NB4 (cell line): ENCODE measurements around the gene MRGPRG.

Source experiments
- POLR2A ChIP-seq: IDR thresholded peaks from 2 replicates; pipeline ENCODE4 v1.6.1; 2011; ENCODE audit warnings: mild to moderate bottlenecking; ENCODE audit not compliant: insufficient read length; ENCODE audit errors: extremely low read depth
- TF ChIP-seq, protein P1 (sequence below): IDR thresholded peaks from one replicate; pipeline ENCODE4 v1.5.1; 2012; ENCODE audit warnings: low read depth, low read length
- TF ChIP-seq, protein P2 (sequence below): IDR thresholded peaks from 2 replicates; pipeline ENCODE4 v1.6.1; 2011; ENCODE audit warnings: low read depth, low read length

DNA sequence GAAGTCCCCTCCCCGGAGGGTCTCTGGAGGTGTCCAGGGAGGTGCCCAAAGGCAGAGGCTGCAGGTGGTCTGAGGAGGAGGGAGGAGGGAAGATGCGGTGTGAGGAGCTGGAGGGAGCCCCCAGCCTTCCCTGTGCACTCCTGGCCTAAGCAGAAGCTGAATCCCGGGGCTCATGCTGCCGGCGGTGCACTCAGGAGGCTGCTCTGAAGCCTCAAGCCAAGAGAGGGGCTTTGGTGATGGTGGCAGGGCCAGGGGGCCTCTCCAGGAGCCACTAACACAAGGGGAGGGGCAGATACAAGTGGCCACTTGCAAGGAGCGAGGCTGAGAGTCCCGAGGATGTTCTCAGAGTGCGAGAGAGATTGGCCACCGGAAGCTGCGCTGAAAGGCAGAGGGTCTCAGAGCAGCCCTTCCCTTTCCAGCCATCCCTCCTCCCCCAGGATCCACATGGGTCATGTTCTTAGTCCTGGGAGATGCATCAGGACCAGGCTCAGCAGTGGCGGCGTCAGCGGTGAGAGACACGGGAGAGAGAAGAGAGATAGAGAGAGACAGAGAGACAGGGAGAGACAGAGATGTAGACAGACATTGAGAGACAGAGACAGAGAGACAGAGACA is 774 bp upstream of the MRGPRG start:
- TF ChIP-seq POLR2A: no peak
- TF ChIP-seq, protein P1, sequence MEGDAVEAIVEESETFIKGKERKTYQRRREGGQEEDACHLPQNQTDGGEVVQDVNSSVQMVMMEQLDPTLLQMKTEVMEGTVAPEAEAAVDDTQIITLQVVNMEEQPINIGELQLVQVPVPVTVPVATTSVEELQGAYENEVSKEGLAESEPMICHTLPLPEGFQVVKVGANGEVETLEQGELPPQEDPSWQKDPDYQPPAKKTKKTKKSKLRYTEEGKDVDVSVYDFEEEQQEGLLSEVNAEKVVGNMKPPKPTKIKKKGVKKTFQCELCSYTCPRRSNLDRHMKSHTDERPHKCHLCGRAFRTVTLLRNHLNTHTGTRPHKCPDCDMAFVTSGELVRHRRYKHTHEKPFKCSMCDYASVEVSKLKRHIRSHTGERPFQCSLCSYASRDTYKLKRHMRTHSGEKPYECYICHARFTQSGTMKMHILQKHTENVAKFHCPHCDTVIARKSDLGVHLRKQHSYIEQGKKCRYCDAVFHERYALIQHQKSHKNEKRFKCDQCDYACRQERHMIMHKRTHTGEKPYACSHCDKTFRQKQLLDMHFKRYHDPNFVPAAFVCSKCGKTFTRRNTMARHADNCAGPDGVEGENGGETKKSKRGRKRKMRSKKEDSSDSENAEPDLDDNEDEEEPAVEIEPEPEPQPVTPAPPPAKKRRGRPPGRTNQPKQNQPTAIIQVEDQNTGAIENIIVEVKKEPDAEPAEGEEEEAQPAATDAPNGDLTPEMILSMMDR: no peak
- TF ChIP-seq, protein P2, sequence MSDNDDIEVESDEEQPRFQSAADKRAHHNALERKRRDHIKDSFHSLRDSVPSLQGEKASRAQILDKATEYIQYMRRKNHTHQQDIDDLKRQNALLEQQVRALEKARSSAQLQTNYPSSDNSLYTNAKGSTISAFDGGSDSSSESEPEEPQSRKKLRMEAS: no peak
